Non-pigmented ciliary epithelial cell (primary cell): ENCODE results near the gene CFAP107.

ENCODE experiments used
- DNase-seq: peaks from one replicate; pipeline ENCODE4 v3.0.0-alpha.2; 2010; ENCODE audit warnings: low read depth

The CFAP107 gene

GRCh38 chr1:12741946-12742345 lies 4.1 kb upstream of the CFAP107 start:
- no peak for DNase-seq

- DNase-seq, result no peak
Observed at GRCh38 chr1:12745126-12745991, 641 bp upstream of the CFAP107 start.

GRCh38 chr1:12748778-12749355 lies 2.9 kb downstream of the CFAP107 start:
- DNase-seq, result no peak

- DNase-seq, result no peak
Observed at GRCh38 chr1:12754738-12755137, 8.7 kb downstream of the CFAP107 start.

GRCh38 chr1:12756273-12756672 lies 10.3 kb downstream of the CFAP107 start:
- no peak for DNase-seq

GRCh38 chr1:12756768-12757413 lies 10.9 kb downstream of the CFAP107 start:
- DNase-seq, result no peak

GRCh38 chr1:12757836-12758235 lies 11.8 kb downstream of the CFAP107 start:
- DNase-seq, result no peak

GRCh38 chr1:12760256-12760795 lies 14.3 kb downstream of the CFAP107 start:
- no peak for DNase-seq

- no peak for DNase-seq
Observed at GRCh38 chr1:12761781-12762180, 15.8 kb downstream of the CFAP107 start.

GRCh38 chr1:12762766-12763165 lies 16.8 kb downstream of the CFAP107 start:
- DNase-seq, result no peak

- DNase-seq, result no peak
Observed at GRCh38 chr1:12763479-12763878, 17.5 kb downstream of the CFAP107 start.

GRCh38 chr1:12764016-12764415 lies 18.0 kb downstream of the CFAP107 start:
- DNase-seq, result no peak

GRCh38 chr1:12769031-12769430 lies 23.0 kb downstream of the CFAP107 start:
- DNase-seq, result no peak

- DNase-seq, result no peak
Observed at GRCh38 chr1:12769976-12770505, 24.0 kb downstream of the CFAP107 start.

- DNase-seq, result no peak
Observed at GRCh38 chr1:12770620-12771019, 24.6 kb downstream of the CFAP107 start.

- DNase-seq, result no peak
Observed at GRCh38 chr1:12771186-12771585, 25.2 kb downstream of the CFAP107 start.

GRCh38 chr1:12772520-12772919 lies 26.5 kb downstream of the CFAP107 start:
- DNase-seq, result no peak

- DNase-seq, result no peak
Observed at GRCh38 chr1:12773438-12773837, 27.4 kb downstream of the CFAP107 start, which contains the start of gene PRAMEF12. Gene PRAMEF12 (plus strand): TSS chr1:12773738. CDS start chr1:12774868, 1,130 bp downstream.

- no peak for DNase-seq
Observed at GRCh38 chr1:12774801-12775345, 28.9 kb downstream of the CFAP107 start.

GRCh38 chr1:12775443-12775842 lies 29.4 kb downstream of the CFAP107 start:
- no peak for DNase-seq

- no peak for DNase-seq
Observed at GRCh38 chr1:12776801-12777557, 31.0 kb downstream of the CFAP107 start.
